Mesenteric fat pad (tissue), 1 donor: Measurements from ENCODE around the gene NDUFS3. TPM values are rescaled to one million over a fixed set of nuclear protein-coding genes. Genes with fewer than 3 reads are reported as not detected.
"Not testable (repeated sequence)": the region's sequence is repeated elsewhere in the genome, so short reads cannot be mapped to it uniquely, and the experiment has no call there.

ENCODE experiments used
- DNase-seq: peaks from one replicate; pipeline ENCODE4 v3.0.0-alpha.2; 2020; ENCODE audit warnings: low spot score
- total RNA-seq: library from RNA; stranded (reverse); fragmentation: NEBNext Ultra II Directional; extraction: Animal tissue kit (Norgen Biotek cat#: 25700); gene quantifications from one replicate; pipeline ENCODE4 v1.2.1, GENCODE V29; 2021
- donor health status: DM: yes; HTN: yes; CAD: no.

The NDUFS3 gene
- total RNA-seq, 1 donor from 2014 or later: 72.8 TPM

DNA sequence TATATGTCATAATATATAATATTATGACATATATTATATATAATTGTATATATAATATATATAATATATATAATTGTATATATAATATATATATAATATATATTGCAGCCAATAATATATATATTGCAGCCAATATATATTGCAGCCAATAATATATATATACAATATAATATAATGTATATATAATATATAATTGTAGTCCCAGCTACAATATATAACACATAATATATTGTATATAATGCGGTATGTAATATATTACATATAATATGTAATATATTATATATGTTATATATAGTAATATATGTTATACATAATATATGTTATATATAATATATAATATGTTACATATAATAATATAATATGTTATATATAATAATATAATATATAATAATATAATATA is 20.2 kb upstream of the NDUFS3 start:
- DNase-seq: no peak

- DNase-seq: no peak
These were observed 18.4 kb upstream of the NDUFS3 start for GRCh38 chr11:47560426-47560825.

DNA sequence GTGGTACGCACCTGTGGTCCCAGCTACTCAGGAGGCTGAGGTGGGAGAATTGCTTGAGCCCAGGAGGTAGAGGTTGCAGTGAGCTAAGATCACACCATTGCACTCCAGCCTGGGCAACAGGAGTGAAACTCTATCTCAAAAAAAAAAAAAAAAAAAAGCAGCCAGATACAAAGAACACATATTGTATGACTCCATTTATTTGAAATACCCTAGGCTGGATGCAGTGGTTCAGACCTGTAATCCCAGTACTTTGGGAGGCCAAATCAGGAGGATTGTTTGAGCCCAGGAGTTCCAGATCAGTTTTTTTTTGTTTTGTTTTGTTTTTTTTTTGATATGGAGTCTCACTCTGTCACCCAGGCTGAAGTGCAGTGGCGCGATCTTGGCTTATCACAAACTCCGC is 16.5 kb upstream of the NDUFS3 start:
- DNase-seq: not testable (repeated sequence)

GRCh38 chr11:47564366-47564765 is 14.5 kb upstream of the NDUFS3 start:
- DNase-seq: peak; percentile 33

- DNase-seq: no peak
These were observed 13.9 kb upstream of the NDUFS3 start for GRCh38 chr11:47564933-47565339.

GRCh38 chr11:47565340-47566148 is 13.3 kb upstream of the NDUFS3 start, which contains the start of gene PTPMT1:
PTPMT1 (plus strand) TSS chr11:47565599; CDS start chr11:47565623, 24 bp downstream.
- peak; percentile 90 for DNase-seq

- DNase-seq: peak; percentile 82
These were observed 12.7 kb upstream of the NDUFS3 start for GRCh38 chr11:47566149-47566698.

- DNase-seq: no peak
These were observed 9.2 kb upstream of the NDUFS3 start for GRCh38 chr11:47569646-47570045.

- no peak for DNase-seq
These were observed 8.1 kb upstream of the NDUFS3 start for GRCh38 chr11:47570651-47571356.

DNA sequence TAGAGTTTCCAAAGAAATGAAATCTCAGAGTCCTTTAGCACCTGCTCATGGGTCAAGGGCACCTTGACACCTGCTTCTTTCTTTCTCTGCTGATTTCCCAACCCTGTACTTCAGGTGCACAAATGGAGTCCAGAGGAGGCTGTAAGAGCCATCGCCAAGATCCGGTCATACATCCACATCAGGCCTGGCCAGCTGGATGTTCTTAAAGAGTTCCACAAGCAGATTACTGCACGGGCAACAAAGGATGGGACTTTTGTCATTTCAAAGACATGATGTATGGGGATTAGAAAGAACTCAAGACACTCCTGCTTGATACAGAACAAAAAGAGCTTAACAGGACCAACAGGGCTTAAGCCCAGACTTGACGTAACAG is 7.5 kb upstream of the NDUFS3 start:
- DNase-seq: no peak

DNA sequence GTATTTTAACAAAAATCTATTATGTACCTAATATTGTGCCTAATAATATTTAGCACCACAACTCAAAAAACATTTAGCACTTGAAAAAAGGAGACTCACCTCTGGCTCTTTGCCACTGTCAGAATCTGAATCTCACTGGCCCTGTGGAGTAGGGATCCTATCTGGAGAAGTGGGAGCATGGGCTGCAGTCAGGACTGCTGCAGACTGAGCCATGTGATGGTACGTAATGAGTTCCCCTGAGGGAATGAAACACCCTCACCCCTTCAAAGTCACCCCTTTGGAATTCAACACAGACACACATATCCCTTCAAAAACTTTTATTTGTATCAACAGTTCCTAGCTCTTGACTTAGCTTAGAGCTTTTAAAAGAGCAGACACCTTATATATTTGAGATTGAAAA is 7.0 kb upstream of the NDUFS3 start:
- no peak for DNase-seq

DNA sequence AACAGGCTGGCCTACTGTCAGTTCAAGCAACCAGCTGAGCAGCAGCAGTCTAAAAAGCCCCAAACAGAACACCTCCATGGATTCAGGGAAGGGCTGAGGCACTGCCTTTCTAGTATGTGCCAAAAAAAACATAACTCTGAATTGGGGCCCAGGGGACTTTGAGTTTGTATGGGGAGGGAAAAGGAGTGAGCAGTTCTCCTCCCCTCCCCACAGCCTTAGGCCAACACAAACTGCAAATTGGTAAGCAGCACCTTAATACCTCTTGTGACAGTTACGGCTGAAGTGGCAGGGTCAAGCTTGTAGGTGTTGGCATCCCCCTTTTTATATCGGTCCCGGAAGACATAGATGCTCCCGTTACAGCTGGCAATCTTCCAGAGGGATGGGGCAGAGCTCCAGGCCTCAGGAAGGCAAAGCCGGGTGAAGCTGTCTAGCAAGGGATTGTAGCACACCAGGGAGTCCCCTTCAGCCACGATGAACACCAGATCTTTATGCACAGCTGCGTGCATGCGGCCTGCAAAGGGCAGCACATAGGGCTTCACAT is 6.1 kb upstream of the NDUFS3 start:
- no peak for DNase-seq

GRCh38 chr11:47573321-47573720 is 5.6 kb upstream of the NDUFS3 start:
- no peak for DNase-seq

DNA sequence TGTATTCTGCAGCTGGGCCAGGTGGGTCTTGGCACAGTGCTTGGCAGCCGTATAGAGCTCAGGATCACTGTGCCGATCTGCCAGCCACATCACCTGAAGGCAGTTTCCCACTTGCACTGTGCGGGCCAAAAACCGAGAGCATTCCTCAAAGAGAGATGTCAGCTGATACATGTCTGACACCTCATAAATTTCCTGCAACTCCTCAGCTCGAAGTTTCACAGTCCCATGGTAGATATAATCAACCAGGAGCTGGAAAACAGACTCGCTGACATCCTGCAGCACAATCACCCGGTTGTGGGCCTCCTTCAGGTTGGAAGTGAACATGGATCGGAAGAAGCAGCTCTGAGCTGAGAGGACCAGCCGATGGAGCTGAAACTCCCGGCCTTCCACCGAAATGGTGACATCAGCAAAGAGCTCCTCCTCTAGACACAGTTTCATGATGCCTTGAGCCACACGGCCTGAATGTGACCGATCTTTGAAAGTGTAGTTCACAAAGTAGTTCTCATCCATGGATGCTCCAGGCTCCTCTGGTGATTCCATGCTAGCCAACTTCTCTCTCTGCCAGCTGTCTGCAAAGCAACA is 1.3 kb upstream of the NDUFS3 start:
- DNase-seq: no peak

- DNase-seq: no peak
These were observed 5.0 kb downstream of the NDUFS3 start for GRCh38 chr11:47583844-47584243.

GRCh38 chr11:47586098-47586855 is 7.4 kb downstream of the NDUFS3 start, which contains the start of gene FAM180B:
FAM180B (plus strand) TSS chr11:47586678; CDS start chr11:47586769, 91 bp downstream.
- no peak for DNase-seq

GRCh38 chr11:47587039-47587716 is 8.3 kb downstream of the NDUFS3 start:
- no peak for DNase-seq

DNA sequence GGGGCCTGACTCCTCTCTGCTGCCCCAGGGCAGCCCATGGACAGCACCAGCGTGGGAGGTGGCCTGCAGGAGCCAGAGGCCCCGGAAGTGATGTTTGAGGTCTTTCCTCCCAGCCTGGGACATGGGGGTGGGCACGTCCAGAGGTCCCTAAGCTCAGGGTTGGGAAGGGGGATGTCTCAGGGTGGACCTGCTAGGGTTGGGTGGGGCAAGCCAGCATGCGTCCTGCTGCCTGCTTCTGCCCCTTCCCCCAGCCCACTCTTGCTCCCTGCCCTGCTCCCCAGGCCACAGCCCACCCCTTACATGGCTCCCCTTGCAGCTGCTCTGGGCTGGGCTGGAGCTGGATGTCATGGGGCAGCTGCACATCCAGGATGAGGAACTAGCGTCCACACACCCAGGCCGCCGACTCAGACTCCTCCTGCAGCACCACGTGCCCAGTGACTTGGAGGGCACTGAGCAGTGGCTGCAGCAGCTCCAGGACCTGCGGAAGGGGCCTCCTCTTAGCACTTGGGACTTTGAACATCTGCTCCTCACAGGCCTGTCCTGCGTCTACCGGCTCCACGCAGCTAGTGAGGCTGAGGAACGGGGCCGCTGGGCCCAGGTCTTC is 9.0 kb downstream of the NDUFS3 start:
- no peak for DNase-seq

GRCh38 chr11:47589118-47589517 is 10.2 kb downstream of the NDUFS3 start:
- DNase-seq: no peak

- no peak for DNase-seq
These were observed 10.7 kb downstream of the NDUFS3 start for GRCh38 chr11:47589584-47589976.
